ENCODE results near the gene CTNNA1.
"Not testable (repeated sequence)": the region's sequence is repeated elsewhere in the genome, so short reads cannot be mapped to it uniquely, and the experiment has no call there.

CTNNA1 gene

DNA sequence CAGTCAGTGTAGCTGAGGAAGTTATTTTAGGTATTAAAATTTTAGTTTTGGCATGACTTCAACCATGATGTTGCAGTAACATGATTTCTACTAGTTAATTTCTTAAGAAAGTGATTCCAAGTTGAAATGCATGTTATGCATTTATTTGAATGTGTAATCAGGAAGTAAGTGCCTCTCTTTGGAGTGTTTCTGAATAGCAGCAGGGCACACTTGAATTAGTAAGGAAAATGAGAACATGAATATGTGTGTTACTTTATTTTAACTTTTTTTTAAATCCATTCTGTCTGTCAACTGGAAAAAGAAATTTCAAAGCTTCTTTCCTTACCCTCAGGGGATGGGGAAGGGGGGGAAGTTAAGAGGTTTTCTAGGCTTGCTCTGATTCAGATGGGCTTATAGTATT lies 40.4 kb downstream of the CTNNA1 start:
- TF ChIP-seq TAF1 (IDR thresholded peaks at IDR 0.05; ENCODE audit: borderline replicate concordance, low read depth, low read length) (no peak), POLR2AphosphoS5 (IDR thresholded peaks at IDR 0.05; ENCODE audit: low read depth, low read length) (no peak), POLR2A (IDR thresholded peaks at IDR 0.05; ENCODE audit: low read depth, low read length) (no peak)
- FAIRE-seq, result no peak
- no peak for DNase-seq (ENCODE audit: insufficient read length)

DNA sequence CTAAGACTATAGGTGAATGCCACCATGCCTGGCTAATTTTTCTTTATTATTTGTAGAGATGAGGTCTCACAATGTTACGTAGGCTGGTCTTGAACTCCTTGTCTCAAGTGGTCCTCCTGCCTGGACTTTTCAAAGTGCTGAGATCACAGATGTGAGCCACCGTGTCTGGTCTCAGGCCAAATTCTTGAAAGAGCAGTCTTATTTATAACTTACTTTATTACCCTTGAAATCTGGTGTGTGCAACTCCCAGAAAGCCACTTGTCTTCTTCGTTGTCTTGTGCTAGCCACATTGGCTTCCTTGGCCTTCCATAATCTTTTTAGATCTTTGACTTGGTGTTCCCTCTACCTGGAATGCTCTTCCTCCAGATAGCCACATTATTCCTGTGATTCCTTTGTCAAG lies 50.1 kb downstream of the CTNNA1 start:
- DNase-seq (ENCODE audit: insufficient read length), result no peak
- TF ChIP-seq TAF1 (IDR thresholded peaks at IDR 0.05; ENCODE audit: borderline replicate concordance, low read depth, low read length), result no peak
- TF ChIP-seq POLR2A (IDR thresholded peaks at IDR 0.05; ENCODE audit: low read depth, low read length), result no peak
- no peak for TF ChIP-seq POLR2AphosphoS5 (IDR thresholded peaks at IDR 0.05; ENCODE audit: low read depth, low read length)
- FAIRE-seq, result no peak

GRCh38 chr5:138803935-138804334 lies 50.7 kb downstream of the CTNNA1 start:
- no peak for DNase-seq (ENCODE audit: insufficient read length)
- no peak for FAIRE-seq
- no peak for TF ChIP-seq POLR2A (IDR thresholded peaks at IDR 0.05; ENCODE audit: low read depth, low read length)
- TF ChIP-seq POLR2AphosphoS5 (IDR thresholded peaks at IDR 0.05; ENCODE audit: low read depth, low read length), result no peak
- TF ChIP-seq TAF1 (IDR thresholded peaks at IDR 0.05; ENCODE audit: borderline replicate concordance, low read depth, low read length), result no peak

- TF ChIP-seq POLR2A (IDR thresholded peaks at IDR 0.05; ENCODE audit: low read depth, low read length) (no peak), POLR2AphosphoS5 (IDR thresholded peaks at IDR 0.05; ENCODE audit: low read depth, low read length) (no peak), TAF1 (IDR thresholded peaks at IDR 0.05; ENCODE audit: borderline replicate concordance, low read depth, low read length) (no peak)
- DNase-seq (ENCODE audit: insufficient read length) (no peak), FAIRE-seq (no peak)
Observed at GRCh38 chr5:138805096-138805495, 51.9 kb downstream of the CTNNA1 start.

GRCh38 chr5:138807182-138807581 lies 54.0 kb downstream of the CTNNA1 start:
- TF ChIP-seq TAF1 (IDR thresholded peaks at IDR 0.05; ENCODE audit: borderline replicate concordance, low read depth, low read length) (no peak), POLR2AphosphoS5 (IDR thresholded peaks at IDR 0.05; ENCODE audit: low read depth, low read length) (no peak), POLR2A (IDR thresholded peaks at IDR 0.05; ENCODE audit: low read depth, low read length) (no peak)
- DNase-seq (ENCODE audit: insufficient read length) (no peak), FAIRE-seq (no peak)

DNA sequence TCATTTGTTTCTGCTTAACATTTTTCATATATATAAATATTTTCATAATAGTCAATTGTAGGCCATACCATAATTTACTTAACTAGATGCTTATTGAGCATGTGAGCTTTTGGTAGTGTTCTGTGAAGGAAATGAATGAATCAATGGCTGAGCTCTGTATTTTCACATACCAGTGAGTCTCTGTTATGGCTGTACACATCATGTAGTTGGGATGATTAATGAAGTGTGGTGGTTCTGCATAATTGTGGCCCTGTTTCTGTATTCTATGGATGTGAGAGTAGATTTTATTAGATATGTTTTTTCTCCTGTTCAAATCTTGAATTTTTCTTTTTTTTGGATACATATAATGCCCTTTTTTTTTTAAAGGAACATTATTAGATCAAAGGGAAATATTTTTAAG lies 56.2 kb downstream of the CTNNA1 start:
- FAIRE-seq, result no peak
- no peak for DNase-seq (ENCODE audit: insufficient read length)
- TF ChIP-seq TAF1 (IDR thresholded peaks at IDR 0.05; ENCODE audit: borderline replicate concordance, low read depth, low read length) (no peak), POLR2AphosphoS5 (IDR thresholded peaks at IDR 0.05; ENCODE audit: low read depth, low read length) (no peak), POLR2A (IDR thresholded peaks at IDR 0.05; ENCODE audit: low read depth, low read length) (no peak)

DNA sequence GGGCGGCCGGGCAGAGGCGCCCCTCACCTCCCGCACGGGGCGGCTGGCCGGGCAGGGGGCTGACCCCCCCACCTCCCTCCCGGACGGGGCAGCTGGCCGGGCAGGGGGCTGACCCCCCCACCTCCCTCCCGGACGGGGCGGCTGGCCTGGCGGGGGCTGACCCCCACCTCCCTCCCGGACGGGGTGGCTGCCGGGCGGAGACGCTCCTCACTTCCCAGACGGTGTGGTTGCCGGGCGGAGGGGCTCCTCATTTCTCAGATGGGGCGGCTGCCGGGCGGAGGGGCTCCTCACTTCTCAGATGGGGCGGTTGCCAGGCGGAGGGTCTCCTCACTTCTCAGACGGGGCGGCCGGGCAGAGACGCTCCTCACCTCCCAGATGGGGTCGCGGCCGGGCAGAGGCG lies 57.6 kb downstream of the CTNNA1 start:
- FAIRE-seq, result not testable (repeated sequence)

DNA sequence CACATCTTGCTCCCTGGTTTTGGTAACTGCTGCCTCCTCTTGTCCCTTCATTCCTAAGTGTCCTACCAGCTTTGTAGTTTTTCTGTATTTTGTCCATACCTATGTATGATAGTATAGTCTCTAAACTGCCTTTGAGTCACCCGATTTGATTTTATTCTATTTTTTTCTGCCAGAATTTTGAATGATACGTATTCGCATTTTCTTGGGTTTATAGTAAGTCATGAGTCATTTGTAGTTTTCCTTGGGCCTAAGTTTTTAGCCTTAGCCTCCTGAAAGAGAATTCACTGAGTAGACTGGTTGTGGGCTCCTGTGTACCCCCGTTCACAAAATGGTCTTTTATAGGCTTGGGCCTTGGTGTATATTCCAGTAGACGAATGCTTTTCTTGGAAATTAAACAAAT lies 62.3 kb downstream of the CTNNA1 start:
- no peak for TF ChIP-seq POLR2AphosphoS5 (IDR thresholded peaks at IDR 0.05; ENCODE audit: low read depth, low read length)
- no peak for TF ChIP-seq POLR2A (IDR thresholded peaks at IDR 0.05; ENCODE audit: low read depth, low read length)
- TF ChIP-seq TAF1 (IDR thresholded peaks at IDR 0.05; ENCODE audit: borderline replicate concordance, low read depth, low read length), result no peak
- FAIRE-seq (no peak), DNase-seq (ENCODE audit: insufficient read length) (no peak)

More for the DNA sequence above, 57.6 kb downstream of the CTNNA1 start:
- DNase-seq (ENCODE audit: insufficient read length), result not testable (repeated sequence)

- no peak for FAIRE-seq
- TF ChIP-seq POLR2AphosphoS5 (IDR thresholded peaks at IDR 0.05; ENCODE audit: low read depth, low read length) (no peak), TAF1 (IDR thresholded peaks at IDR 0.05; ENCODE audit: borderline replicate concordance, low read depth, low read length) (no peak), POLR2A (IDR thresholded peaks at IDR 0.05; ENCODE audit: low read depth, low read length) (no peak)
Observed at GRCh38 chr5:138817241-138817640, 64.0 kb downstream of the CTNNA1 start.

GRCh38 chr5:138819081-138819480 lies 65.9 kb downstream of the CTNNA1 start:
- DNase-seq (ENCODE audit: insufficient read length) (no peak), FAIRE-seq (no peak)
- no peak for TF ChIP-seq TAF1 (IDR thresholded peaks at IDR 0.05; ENCODE audit: borderline replicate concordance, low read depth, low read length)
- no peak for TF ChIP-seq POLR2A (IDR thresholded peaks at IDR 0.05; ENCODE audit: low read depth, low read length)
- TF ChIP-seq POLR2AphosphoS5 (IDR thresholded peaks at IDR 0.05; ENCODE audit: low read depth, low read length), result no peak

More at GRCh38 chr5:138817241-138817640, 64.0 kb downstream of the CTNNA1 start:
- DNase-seq (ENCODE audit: insufficient read length), result no peak

DNA sequence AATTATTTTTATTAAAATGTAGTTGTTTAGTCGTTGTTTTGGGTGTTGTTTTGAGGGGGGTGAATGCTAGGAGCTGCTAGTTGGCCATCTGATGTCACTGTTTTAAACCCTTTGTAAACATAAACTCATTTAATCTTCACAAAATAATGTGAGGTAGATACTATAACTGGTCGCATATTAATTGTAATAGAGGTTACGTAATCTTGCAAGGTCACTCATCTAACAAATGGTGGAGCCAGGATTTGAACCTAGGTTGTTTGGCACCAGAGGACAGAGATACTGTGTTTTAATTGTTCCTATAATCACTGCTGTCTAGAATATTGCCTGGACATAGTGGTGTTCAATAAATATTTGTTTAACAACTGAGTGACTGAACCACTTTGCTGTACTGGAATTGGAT lies 67.5 kb downstream of the CTNNA1 start:
- FAIRE-seq (peak; percentile 9), DNase-seq (ENCODE audit: insufficient read length) (no peak)
- TF ChIP-seq POLR2A (IDR thresholded peaks at IDR 0.05; ENCODE audit: low read depth, low read length), result no peak
- no peak for TF ChIP-seq POLR2AphosphoS5 (IDR thresholded peaks at IDR 0.05; ENCODE audit: low read depth, low read length)
- no peak for TF ChIP-seq TAF1 (IDR thresholded peaks at IDR 0.05; ENCODE audit: borderline replicate concordance, low read depth, low read length)

DNA sequence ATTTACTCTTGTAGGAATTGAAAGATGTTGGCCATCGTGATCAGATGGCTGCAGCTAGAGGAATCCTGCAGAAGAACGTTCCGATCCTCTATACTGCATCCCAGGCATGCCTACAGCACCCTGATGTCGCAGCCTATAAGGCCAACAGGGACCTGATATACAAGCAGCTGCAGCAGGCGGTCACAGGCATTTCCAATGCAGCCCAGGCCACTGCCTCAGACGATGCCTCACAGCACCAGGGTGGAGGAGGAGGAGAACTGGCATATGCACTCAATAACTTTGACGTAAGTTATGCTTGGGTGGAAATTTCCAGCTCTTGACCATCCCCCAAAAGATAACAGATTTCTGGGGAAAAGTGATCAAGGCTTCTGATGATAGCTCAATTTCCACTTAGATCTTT lies 71.3 kb downstream of the CTNNA1 start:
- TF ChIP-seq POLR2AphosphoS5 (IDR thresholded peaks at IDR 0.05; ENCODE audit: low read depth, low read length) (no peak), TAF1 (IDR thresholded peaks at IDR 0.05; ENCODE audit: borderline replicate concordance, low read depth, low read length) (no peak), POLR2A (IDR thresholded peaks at IDR 0.05; ENCODE audit: low read depth, low read length) (no peak)
- FAIRE-seq, result no peak
- DNase-seq (ENCODE audit: insufficient read length), result no peak

All from GM12892 (cell line).